HCT116 (cell line): ENCODE measurements around the gene RXRA. TPM values are rescaled to one million over a fixed set of nuclear protein-coding genes. Genes with fewer than 3 reads are reported as not detected.

Experiments
- ATAC-seq: fragments of 200-7000 bp; cut with Tn5 transposase; 2 replicates; pipeline ENCODE4 v1.9.1; 2020; ENCODE audit warnings: mild to moderate bottlenecking, moderate library complexity
- BruUV-seq: library from RNA; stranded (reverse); fragments of 400-500 nt; replicated peaks from 2 replicates; lab custom pipeline; 2021; lab: Mats Ljungman, UMichigan
- CTCF ChIA-PET: fragments of 300-600 bp; sonication (Branson Sonifier 250); formaldehyde crosslinking; loops from one replicate; lab custom pipeline; 2021; ENCODE audit warnings: antibody characterized with exemption; lab: Charles Lee
- POLR2A ChIA-PET: fragments of 300-600, 350-600 bp; sonication (Branson Sonifier 250); formaldehyde crosslinking; loops from one replicate; lab custom pipeline; 2021; ENCODE audit warnings: antibody characterized with exemption; lab: Charles Lee
- RAD21 ChIA-PET, 2 experiments: fragments of 300-600 bp; sonication (Branson Sonifier 250); formaldehyde crosslinking; loops; one replicate each; lab custom pipeline; 2023; ENCODE audit warnings: low total read pairs in 2 of 2; ENCODE audit not compliant: uncharacterized antibody in 2 of 2, unreplicated experiment in 2 of 2, low non-redundant PET in 1 of 2; lab: Charles Lee
- DNase-seq: peaks from one replicate; pipeline ENCODE4 v3.0.0-alpha.2; 2010; ENCODE audit warnings: low read depth, low spot score
- H2AFZ ChIP-seq: fragments of 200-600 bp; shearing (Covaris generic), sonication (generic); 2 replicates; pipeline ENCODE4 v1.6.1; 2017; ENCODE audit warnings: low read depth, mixed run types, mixed read lengths, antibody characterized with exemption, low read length; ENCODE audit not compliant: poor library complexity, severe bottlenecking
- H3K27ac ChIP-seq: 2 replicates; pipeline ENCODE4 v1.5.1; 2012; ENCODE audit warnings: low read depth, low read length
- H3K27me3 ChIP-seq: fragments of 200-600 bp; sonication (generic); 2 replicates; pipeline ENCODE4 v1.6.1; 2016; ENCODE audit warnings: mixed run types, low read length, mixed read lengths; ENCODE audit not compliant: insufficient read depth
- H3K36me3 ChIP-seq, 2 experiments: fragments of 200-500 bp in 1 of 2; fragments of 200-600 bp in 1 of 2; sonication (Bioruptor generic) in 1 of 2; sonication (generic) in 1 of 2; 2 replicates each; pipeline versions ENCODE4 v1.5.1 to v1.6.1; 2014 to 2016; ENCODE audit warnings: low read length in 2 of 2, inconsistent platforms in 1 of 2, mixed read lengths in 1 of 2, mixed run types in 1 of 2; ENCODE audit not compliant: insufficient read depth in 2 of 2, control insufficient read depth in 1 of 2
- H3K4me1 ChIP-seq, 2 experiments: fragments of 200-600 bp in 1 of 2; sonication (generic) in 1 of 2; 2 replicates each; pipeline versions ENCODE4 v1.5.1 to v1.6.1; 2012 to 2017; ENCODE audit warnings: low read length in 2 of 2, inconsistent platforms in 1 of 2, mild to moderate bottlenecking in 1 of 2, mixed read lengths in 1 of 2, mixed run types in 1 of 2, moderate library complexity in 1 of 2; ENCODE audit not compliant: insufficient read depth in 2 of 2, control insufficient read depth in 1 of 2
- H3K4me2 ChIP-seq: fragments of 200-600 bp; sonication (generic); 2 replicates; pipeline ENCODE4 v1.6.1; 2017; ENCODE audit warnings: mixed run types, low read length, mixed read lengths
- H3K4me3 ChIP-seq, 2 experiments: fragments of 200-600 bp in 1 of 2; sonication (generic) in 1 of 2; replicated peaks in 1 of 2; 2 replicates each; pipeline ENCODE4 v1.5.1; 2011 to 2016; ENCODE audit warnings: low read length in 2 of 2, control low read depth in 1 of 2, low read depth in 1 of 2, mild to moderate bottlenecking in 1 of 2, mixed read lengths in 1 of 2, mixed run types in 1 of 2
- H3K79me2 ChIP-seq: fragments of 200-600 bp; sonication (generic); 2 replicates; pipeline ENCODE4 v1.6.1; 2017; ENCODE audit warnings: mild to moderate bottlenecking, mixed run types, low read length, moderate library complexity, mixed read lengths; ENCODE audit not compliant: insufficient read depth
- H3K9ac ChIP-seq: fragments of 200-600 bp; sonication (generic); 2 replicates; pipeline ENCODE4 v1.6.1; 2016; ENCODE audit warnings: low read length, mixed read lengths
- H3K9me2 ChIP-seq: fragments of 200-600 bp; sonication (generic), shearing (Covaris generic); 2 replicates; pipeline ENCODE4 v1.6.1; 2017; ENCODE audit warnings: mixed run types, mild to moderate bottlenecking, moderate library complexity; ENCODE audit not compliant: insufficient read depth
- H3K9me3 ChIP-seq, 2 experiments: fragments of 200-500 bp in 1 of 2; fragments of 200-600 bp in 1 of 2; sonication (Bioruptor generic) in 1 of 2; sonication (generic) in 1 of 2; 2 replicates each; pipeline ENCODE4 v1.6.1; 2014 to 2017; ENCODE audit warnings: low read length in 2 of 2, mixed read lengths in 2 of 2, inconsistent platforms in 1 of 2, low read depth in 1 of 2, mild to moderate bottlenecking in 1 of 2, mixed run types in 1 of 2, moderate library complexity in 1 of 2; ENCODE audit not compliant: control insufficient read depth in 1 of 2, insufficient read depth in 1 of 2
- H4K20me1 ChIP-seq: fragments of 200-600 bp; sonication (generic), shearing (Covaris generic); 2 replicates; pipeline ENCODE4 v1.6.1; 2017; ENCODE audit warnings: mixed run types, mild to moderate bottlenecking, moderate library complexity; ENCODE audit not compliant: insufficient read depth
- FOSL1 ChIP-seq: IDR thresholded peaks from 2 replicates; pipeline ENCODE4 v1.6.1; 2012; ENCODE audit warnings: low read depth
- POLR2A ChIP-seq: IDR thresholded peaks from 2 replicates; pipeline ENCODE4 v1.7.0; 2011; ENCODE audit warnings: borderline replicate concordance; ENCODE audit not compliant: insufficient read depth, insufficient read length; ENCODE audit errors: extremely low read depth
- REST ChIP-seq: IDR thresholded peaks from 2 replicates; pipeline ENCODE4 v1.6.1; 2012; ENCODE audit warnings: low read depth
- ZNF274 ChIP-seq: fragments of 200-500 bp; sonication (Bioruptor generic); IDR thresholded peaks from 2 replicates; pipeline ENCODE4 v1.6.1; 2014; ENCODE audit warnings: mild to moderate bottlenecking, low read depth, low read length, inconsistent platforms
- intact Hi-C: fragments of 100-400 bp; cut with micrococcal nuclease; formaldehyde crosslinking; loops from 2 replicates; pipeline ENCODE4 v1.10.0; 2022
- total RNA-seq: library from RNA; stranded (reverse); gene quantifications from one replicate; pipeline ENCODE4 v1.2.1, GENCODE V29; 2021; ENCODE audit not compliant: unreplicated experiment

RXRA gene
- total RNA-seq, 1 experiment from 2014 or later: 43.9 TPM

- no peak overlapping the region for H3K27ac ChIP-seq
Observed at GRCh38 chr9:134319306-134320125, 6.7 kb upstream of the RXRA start.

More at GRCh38 chr9:134319306-134320125, 6.7 kb upstream of the RXRA start:
- CTCF ChIA-PET: interaction anchor here (1.0 kb wide), 1 partner anchor 43 kb away, joined by 3 read pairs; no protein-coding TSS in a partner anchor
- no peak for ATAC-seq
- no peak for TF ChIP-seq FOSL1
- TF ChIP-seq ZNF274: no peak
- TF ChIP-seq REST: no peak
- TF ChIP-seq POLR2A: no peak
- TF ChIP-seq, all 23 proteins: peak for 0
- no peak for DNase-seq
- BruUV-seq: no TSS peak
- no peak overlapping the region for H2AFZ ChIP-seq
- intact Hi-C loops: loop anchor here (5.0 kb wide), 2 partner anchors 123 to 147 kb away; no protein-coding TSS in a partner anchor
- ChIA-PET POLR2A (no interaction called here), RAD21 (no interaction called here)
- H3K9ac ChIP-seq: no peak overlapping the region
- H3K79me2 ChIP-seq: no peaks in the 10 kb centered on the region
- H3K9me2 ChIP-seq: no peaks in the 10 kb centered on the region
- no peaks in the 10 kb centered on the region for H4K20me1 ChIP-seq
- H3K9me3 ChIP-seq: no peaks in the 10 kb centered on the region
- H3K4me3 ChIP-seq: no peak overlapping the region
- no peaks in the 10 kb centered on the region for H3K36me3 ChIP-seq
- peaks cover 13 to 21% of the 10 kb centered on the region in 2 experiments for H3K4me1 ChIP-seq
- no peaks in the 10 kb centered on the region for H3K27me3 ChIP-seq
- no peak overlapping the region for H3K4me2 ChIP-seq
